Measurements from ENCODE around the gene B3GALNT2. TPM values are rescaled to one million over a fixed set of nuclear protein-coding genes. Genes with fewer than 3 reads are reported as not detected.
"Not testable (repeated sequence)": the region's sequence is repeated elsewhere in the genome, so short reads cannot be mapped to it uniquely, and the experiment has no call there.

Gene B3GALNT2
- total RNA-seq, 2 experiments from 2014 or later = 10.7 to 13.1 TPM

- no peak overlapping the region for H3K4me3 Mint-ChIP-seq
- H3K36me3 Mint-ChIP-seq (ENCODE audit: low read depth) = peaks cover 10% of the 10 kb centered on the region
- CTCF ChIA-PET = no interaction called here
- DNase-seq = no peak
- intact Hi-C loops (cut with micrococcal nuclease) = no loop called here
- no peak overlapping the region for H3K27ac Mint-ChIP-seq
- H3K4me1 Mint-ChIP-seq (ENCODE audit: low read depth) = no peaks in the 10 kb centered on the region
- POLR2A ChIA-PET = no interaction called here
- H3K9me3 Mint-ChIP-seq = no peaks in the 10 kb centered on the region
- TF ChIP-seq CTCF (IDR thresholded peaks at IDR 0.05) = no peak
- H3K27me3 Mint-ChIP-seq = no peaks in the 10 kb centered on the region
- no peak for ATAC-seq
Measured at GRCh38 chr1:235468004-235468403, 36.2 kb downstream of the B3GALNT2 start.

DNA sequence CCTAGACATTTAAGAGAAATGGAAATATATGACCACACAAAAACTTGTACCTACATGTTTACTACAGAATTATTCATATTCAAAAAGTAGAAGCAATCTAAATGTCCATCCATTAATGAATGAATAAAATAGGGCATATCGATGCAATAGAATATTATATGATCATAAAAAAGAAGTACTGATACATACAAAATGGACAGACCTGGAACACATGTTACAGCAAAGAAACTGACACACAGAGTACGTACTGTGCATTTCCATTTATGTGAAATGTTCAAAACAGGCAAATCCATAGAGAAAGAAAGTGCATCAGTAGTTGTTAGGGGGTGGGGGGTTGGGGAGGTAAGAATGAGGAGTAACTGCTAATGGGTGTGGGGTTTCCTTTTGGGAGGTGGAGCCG lies 39.2 kb downstream of the B3GALNT2 start:
- DNase-seq (no peak), ATAC-seq (no peak)
- ChIA-PET CTCF (no interaction called here), POLR2A (no interaction called here)
- intact Hi-C loops (cut with micrococcal nuclease) = no loop called here
- H3K9me3 Mint-ChIP-seq = no peaks in the 10 kb centered on the region
- H3K27ac Mint-ChIP-seq = no peak overlapping the region
- no peak for TF ChIP-seq CTCF (IDR thresholded peaks at IDR 0.05)
- H3K27me3 Mint-ChIP-seq = no peaks in the 10 kb centered on the region
- peaks cover 14% of the 10 kb centered on the region for H3K4me1 Mint-ChIP-seq (ENCODE audit: low read depth)
- H3K36me3 Mint-ChIP-seq (ENCODE audit: low read depth) = peaks cover 10% of the 10 kb centered on the region
- H3K4me3 Mint-ChIP-seq = no peak overlapping the region

DNA sequence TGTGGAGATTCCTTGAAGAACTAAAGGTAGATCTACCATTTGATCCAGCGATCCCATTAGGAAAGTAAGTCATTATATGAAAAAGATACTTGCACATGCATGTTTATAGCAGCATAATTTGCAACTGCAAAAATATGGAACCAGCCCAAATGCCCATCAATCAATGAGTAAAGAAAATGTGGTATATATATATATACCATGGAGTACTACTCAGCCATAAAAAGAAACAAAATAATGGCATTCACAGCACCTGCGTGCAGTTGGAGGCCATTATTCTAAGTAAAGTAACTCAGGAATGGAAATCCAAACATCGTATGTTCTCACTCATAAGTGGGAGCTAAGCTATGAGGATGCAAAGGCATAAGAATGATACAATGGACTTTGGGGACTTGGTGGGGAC lies 41.4 kb downstream of the B3GALNT2 start:
- DNase-seq; CTCF ChIA-PET; H3K4me3 Mint-ChIP-seq; POLR2A ChIA-PET; H3K27me3 Mint-ChIP-seq; H3K36me3 Mint-ChIP-seq (ENCODE audit: low read depth); H3K27ac Mint-ChIP-seq; ATAC-seq; H3K9me3 Mint-ChIP-seq; intact Hi-C loops (cut with micrococcal nuclease): not testable (repeated sequence)
- H3K4me1 Mint-ChIP-seq (ENCODE audit: low read depth) = peaks cover 14% of the 10 kb centered on the region

DNA sequence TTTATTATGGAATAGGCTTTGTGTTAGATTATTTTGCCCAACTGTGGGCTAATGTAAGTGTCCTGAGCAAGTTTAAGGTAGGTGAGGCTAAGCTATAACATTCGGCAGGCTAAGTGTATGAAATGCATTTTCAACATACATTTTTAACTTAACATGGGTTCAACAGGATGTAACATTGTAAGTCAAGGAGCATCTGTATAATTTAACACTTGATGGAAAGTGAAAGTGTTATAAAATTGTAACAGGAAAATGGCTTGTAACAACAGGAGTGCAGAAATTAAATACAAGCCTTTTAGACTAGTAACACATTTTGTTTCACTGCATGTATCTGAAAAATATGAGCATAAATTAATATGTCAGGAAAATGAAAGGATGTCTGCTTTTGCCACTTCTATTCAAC lies 42.3 kb downstream of the B3GALNT2 start:
- no peaks in the 10 kb centered on the region for H3K9me3 Mint-ChIP-seq
- ATAC-seq (no peak), DNase-seq (no peak)
- intact Hi-C loops (cut with micrococcal nuclease) = no loop called here
- no peak overlapping the region for H3K4me3 Mint-ChIP-seq
- no peak overlapping the region for H3K27ac Mint-ChIP-seq
- CTCF ChIA-PET = interaction anchor here (1.0 kb wide), 1 partner anchor 42 kb away, joined by 3 read pairs; the partner anchor contains the start of gene B3GALNT2
- no peaks in the 10 kb centered on the region for H3K27me3 Mint-ChIP-seq
- peaks cover 14% of the 10 kb centered on the region for H3K4me1 Mint-ChIP-seq (ENCODE audit: low read depth)
- POLR2A ChIA-PET = no interaction called here
- H3K36me3 Mint-ChIP-seq (ENCODE audit: low read depth) = peaks cover 5% of the 10 kb centered on the region
- TF ChIP-seq CTCF (IDR thresholded peaks at IDR 0.05) = no peak

GRCh38 chr1:235460770-235461169 lies 43.5 kb downstream of the B3GALNT2 start:
- no peak for TF ChIP-seq CTCF (IDR thresholded peaks at IDR 0.05)
- Mint-ChIP-seq H3K27ac (no peak overlapping the region), H3K4me3 (no peak overlapping the region), H3K9me3 (no peaks in the 10 kb centered on the region), H3K27me3 (no peaks in the 10 kb centered on the region), H3K4me1 (ENCODE audit: low read depth) (peaks cover 14% of the 10 kb centered on the region), H3K36me3 (ENCODE audit: low read depth) (peaks cover 5% of the 10 kb centered on the region)
- intact Hi-C loops (cut with micrococcal nuclease) = no loop called here
- ChIA-PET CTCF (interaction anchor here (1.0 kb wide), 1 partner anchor 43 kb away, joined by 3 read pairs; the partner anchor contains the start of gene B3GALNT2), POLR2A (no interaction called here)
- ATAC-seq = no peak
- peak; percentile 4 for DNase-seq

DNA sequence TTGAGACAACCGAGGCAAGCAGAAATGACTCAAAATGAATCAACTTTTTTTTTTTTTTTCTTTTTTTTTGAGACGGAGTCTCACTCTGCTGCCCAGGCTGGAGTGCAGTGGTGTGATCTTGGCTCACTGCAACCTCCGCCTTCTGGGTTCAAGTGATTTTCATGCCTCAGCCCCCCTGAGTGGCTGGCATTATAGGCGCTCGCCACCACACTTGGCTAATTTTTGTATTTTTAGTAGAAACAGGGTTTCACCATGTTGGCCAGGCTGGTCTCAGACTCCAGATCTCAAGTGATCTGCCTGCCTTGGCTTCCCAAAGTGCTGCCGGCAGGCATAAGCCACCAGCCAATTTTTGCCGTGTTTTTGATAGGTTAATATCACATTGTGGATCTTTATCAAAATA lies 46.4 kb downstream of the B3GALNT2 start:
- H3K4me1 Mint-ChIP-seq (ENCODE audit: low read depth) = peaks cover 14% of the 10 kb centered on the region
- H3K4me3 Mint-ChIP-seq; H3K27me3 Mint-ChIP-seq; H3K27ac Mint-ChIP-seq; H3K36me3 Mint-ChIP-seq (ENCODE audit: low read depth); CTCF ChIA-PET; ATAC-seq; DNase-seq; H3K9me3 Mint-ChIP-seq; POLR2A ChIA-PET; intact Hi-C loops (cut with micrococcal nuclease): not testable (repeated sequence)

Data from activated CD8-positive, alpha-beta T cell treated with anti-CD3 and anti-CD28 coated beads for 36 hours (primary cell).